ENCODE data around the gene KDM4E. TPM values are rescaled to one million over a fixed set of nuclear protein-coding genes. Genes with fewer than 3 reads are reported as not detected.
A peak's percentile ranks its signal among the peaks of the same experiment; 100 is the strongest.
"Not testable (repeated sequence)": the region's sequence is repeated elsewhere in the genome, so short reads cannot be mapped to it uniquely, and the experiment has no call there.

KDM4E gene
- total RNA-seq, 1 donor from 2014 or later = not detected

DNA sequence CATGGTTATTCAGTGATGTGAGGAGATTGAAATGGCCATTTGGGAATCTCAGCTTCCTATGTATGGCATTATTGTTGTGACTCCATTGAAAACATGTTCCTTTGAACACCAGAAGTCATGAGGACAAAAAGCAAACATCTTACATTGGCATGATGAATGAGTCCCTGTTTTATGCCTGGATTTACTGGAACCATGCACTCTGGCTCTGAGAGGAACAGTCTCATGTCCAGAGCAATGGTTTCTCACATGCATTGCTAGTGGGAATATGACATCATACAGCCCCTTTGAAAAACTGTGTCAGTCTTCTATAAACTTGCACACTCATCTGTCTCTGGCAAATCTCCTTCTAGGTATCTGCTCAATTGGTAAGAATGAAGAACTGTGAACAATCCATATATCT lies 20.8 kb downstream of the KDM4E start:
- ATAC-seq (no peak), DNase-seq (ENCODE audit: low spot score) (no peak)
- intact Hi-C loops (cut with DNase I) = no loop called here

DNA sequence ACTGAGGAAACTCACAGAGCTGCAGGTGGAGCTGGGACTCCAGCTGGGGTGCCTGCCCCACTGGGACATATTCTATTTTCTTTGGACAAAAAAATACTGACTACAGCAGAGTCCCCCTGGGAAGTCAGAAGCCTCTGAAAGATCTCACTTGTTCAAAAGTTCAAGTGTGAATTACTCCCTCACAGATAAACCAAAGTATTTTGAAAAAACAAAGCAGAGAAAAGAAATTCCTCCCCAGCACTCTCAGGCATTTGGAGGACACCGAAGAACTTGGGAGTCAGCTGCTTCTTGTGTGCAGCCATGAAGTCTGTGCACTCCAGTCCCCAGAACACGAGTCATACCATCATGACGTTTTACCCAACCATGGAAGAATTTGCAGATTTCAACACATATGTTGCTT lies 24.1 kb downstream of the KDM4E start, which contains the start of gene KDM4F:
Gene KDM4F (plus strand): TSS at position 301 of the 400 bp plus-strand sequence.
- DNase-seq (ENCODE audit: low spot score); intact Hi-C loops (cut with DNase I); ATAC-seq: not testable (repeated sequence)

DNA sequence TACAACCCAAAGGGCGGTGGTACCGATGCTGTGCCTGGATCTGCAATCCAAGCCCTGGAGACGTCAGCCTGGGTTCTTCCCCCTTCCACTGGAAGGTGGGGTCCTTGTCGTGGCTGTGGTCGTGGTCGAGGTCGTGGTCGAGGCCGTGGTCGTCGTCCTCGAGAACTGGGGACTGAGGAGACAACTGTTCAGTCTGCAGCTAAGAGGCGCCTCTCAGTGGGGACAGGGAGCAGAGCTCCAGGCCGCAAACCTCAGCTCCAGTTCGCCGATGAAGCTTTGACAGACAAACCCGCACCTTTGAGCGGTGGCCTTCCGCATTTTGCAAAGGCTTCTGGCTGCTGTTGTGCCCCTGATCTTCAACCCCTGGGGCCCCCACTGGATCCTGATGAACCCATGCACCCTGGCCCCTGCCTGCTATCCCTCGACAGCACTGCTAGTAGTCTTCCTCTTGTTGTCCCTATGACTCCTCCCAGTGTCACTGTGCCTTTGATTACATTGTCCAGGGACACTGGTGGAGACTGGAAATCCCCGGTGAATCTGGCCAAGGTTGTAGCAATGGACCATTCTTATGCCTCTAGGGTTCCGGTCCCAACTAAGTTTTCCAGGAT lies 25.6 kb downstream of the KDM4E start:
- DNase-seq (ENCODE audit: low spot score) = no peak
- intact Hi-C loops (cut with DNase I) = no loop called here
- ATAC-seq = no peak

DNA sequence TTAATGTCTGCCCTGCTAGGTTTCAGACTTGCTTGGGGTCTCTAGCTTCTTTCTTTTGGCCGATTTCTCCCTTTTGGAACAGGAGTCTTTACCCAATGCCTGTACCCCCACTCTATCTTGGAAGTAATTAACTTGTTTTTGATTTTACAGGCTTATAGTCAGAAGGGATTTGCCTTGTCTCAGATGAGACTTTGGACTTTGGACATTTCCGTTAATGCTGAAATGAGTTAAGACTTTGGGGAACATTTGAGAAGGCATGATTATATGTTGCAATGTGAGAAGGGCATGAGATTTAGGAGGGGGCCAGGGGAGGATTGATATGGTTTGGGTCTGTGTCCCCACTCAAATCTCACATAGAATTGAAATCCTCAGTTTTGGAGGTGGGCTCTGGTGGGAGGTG lies 29.3 kb downstream of the KDM4E start:
- ATAC-seq (no peak), DNase-seq (ENCODE audit: low spot score) (no peak)
- intact Hi-C loops (cut with DNase I) = no loop called here

DNA sequence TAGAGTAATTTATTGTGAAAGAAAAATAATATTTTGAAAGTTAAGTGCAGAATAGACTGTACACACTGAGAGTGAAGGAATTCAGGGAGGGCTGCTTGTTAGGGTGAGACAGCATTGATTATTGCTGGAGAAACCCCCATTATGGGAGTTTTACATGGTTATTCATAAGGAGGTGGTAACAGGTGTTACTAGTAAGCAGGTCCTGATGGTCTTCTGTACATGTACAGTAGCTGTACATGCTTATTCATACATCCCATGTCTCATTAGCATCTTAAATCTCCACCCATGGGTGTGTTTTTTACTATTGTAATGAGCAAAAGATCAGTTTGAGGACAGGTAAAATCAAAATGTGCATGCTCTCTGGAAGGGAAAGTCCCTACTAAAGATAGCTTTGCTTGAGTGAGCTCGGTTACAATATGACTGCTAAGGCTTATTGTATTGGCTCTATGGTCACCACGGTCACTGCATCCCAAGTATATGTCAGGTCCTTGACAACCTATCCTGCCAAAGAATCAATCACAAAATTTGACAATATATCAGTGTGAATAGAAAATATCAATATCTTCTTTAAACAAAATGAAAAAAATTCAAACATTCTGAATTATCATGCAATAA lies 30.3 kb downstream of the KDM4E start:
- intact Hi-C loops (cut with DNase I) = no loop called here
- no peak for ATAC-seq
- no peak for DNase-seq (ENCODE audit: low spot score)

DNA sequence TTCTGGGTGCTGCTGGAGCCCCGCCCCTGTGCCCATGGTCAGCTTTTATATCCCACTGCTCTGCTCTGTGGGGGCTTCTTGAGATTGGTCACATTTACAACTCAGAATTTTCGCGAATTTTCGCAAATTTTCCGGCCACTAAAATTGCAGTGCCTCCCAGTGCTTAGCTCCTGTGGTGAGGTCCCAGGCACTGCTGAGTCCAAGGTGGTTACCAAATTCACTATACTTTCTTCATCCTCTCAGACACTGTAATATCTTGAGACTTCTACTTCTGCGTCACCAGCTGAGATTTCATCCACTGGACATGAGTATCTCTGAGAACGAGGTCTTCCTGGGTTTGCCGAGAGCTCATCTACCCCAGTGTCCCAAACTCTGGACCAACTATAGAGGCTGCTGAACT lies 32.9 kb downstream of the KDM4E start:
- intact Hi-C loops (cut with DNase I) = no loop called here
- no peak for ATAC-seq
- no peak for DNase-seq (ENCODE audit: low spot score)

DNA sequence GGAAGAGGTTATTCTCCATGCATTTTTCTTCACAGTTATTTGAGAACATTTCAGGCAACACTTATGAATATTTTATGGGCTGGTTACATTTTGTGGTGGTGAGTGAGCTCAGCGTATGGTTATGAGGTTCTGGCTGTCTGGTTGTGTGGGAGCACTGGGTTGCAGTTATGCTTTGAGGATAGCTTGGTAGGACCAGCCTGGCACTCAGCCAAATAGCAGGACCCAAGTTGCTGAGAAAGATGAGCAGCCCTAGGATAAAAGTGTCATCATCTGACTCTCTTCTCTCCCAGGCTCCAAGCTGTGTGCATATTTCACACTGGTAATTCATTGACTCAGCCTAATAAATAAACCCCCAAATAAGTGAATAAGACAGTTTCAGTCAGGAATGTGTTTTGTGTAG lies 33.6 kb downstream of the KDM4E start:
- ATAC-seq = no peak
- DNase-seq (ENCODE audit: low spot score) = no peak
- intact Hi-C loops (cut with DNase I) = no loop called here

DNA sequence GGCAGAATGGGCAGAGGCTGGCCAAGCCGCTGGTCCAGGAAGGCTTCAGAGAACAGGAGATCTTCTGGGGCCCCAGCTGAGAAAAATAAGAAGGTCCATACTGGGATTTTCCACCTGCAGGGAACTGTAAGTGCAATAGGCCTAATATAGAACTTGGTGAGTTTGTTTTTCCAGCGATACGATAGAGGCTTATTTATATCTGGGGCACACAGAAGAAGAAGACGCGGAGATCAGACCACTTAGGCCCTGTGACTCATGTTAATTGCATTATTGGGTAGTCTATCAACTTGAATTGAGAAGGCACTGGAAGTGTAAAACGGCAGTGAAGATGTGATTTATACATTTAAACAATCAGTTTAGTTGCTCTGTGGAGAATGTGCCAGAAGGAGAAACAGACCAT lies 34.0 kb downstream of the KDM4E start:
- intact Hi-C loops (cut with DNase I) = no loop called here
- ATAC-seq (no peak), DNase-seq (ENCODE audit: low spot score) (no peak)

DNA sequence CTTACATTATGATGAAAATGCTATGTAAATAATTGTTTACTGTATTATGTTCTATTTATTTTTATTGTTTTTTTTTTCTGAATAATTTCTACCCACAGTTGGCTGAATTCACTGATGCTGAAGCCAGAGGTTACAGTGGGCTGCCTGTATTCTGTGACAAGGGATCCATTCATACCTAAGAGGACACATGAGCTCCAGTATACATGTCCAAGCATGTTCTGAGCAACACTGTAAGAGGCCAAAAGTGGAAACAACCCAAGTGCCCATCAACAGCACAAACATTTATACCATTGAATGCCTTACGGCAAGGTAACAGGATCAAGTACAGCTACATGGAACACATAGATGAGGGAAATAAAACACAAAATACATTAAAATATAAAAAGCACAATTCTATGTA lies 40.3 kb downstream of the KDM4E start:
- ATAC-seq (no peak), DNase-seq (ENCODE audit: low spot score) (no peak)
- intact Hi-C loops (cut with DNase I) = loop anchor here (5.0 kb wide), 1 partner anchor 93 kb away; the partner anchor contains the start of genes CWC15 and KDM4D

DNA sequence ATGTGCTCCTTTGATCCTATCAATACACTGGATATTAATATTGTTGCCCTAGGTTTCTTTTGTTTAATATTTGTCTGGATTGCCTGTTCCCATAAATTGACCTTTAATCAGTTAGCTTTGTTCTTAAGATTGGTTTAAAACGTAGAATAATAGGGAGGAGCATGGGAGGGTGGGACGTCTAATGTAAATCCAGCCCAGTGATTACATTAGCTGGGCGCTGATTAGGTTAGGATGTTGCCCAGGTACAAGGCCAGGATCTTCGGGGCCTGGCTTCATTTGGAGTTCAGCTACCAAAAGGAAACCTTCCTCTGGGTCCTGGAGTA lies 41.6 kb downstream of the KDM4E start, which contains the start of gene SRSF8:
Gene SRSF8 (plus strand): TSS at position 204 of the 323 bp plus-strand sequence. CDS start 308 bp downstream, outside the sequence.
- intact Hi-C loops (cut with DNase I) = loop anchor here (5.0 kb wide), 1 partner anchor 94 kb away; the partner anchor contains the start of genes CWC15 and KDM4D
- no peak for DNase-seq (ENCODE audit: low spot score)
- no peak for ATAC-seq

DNA sequence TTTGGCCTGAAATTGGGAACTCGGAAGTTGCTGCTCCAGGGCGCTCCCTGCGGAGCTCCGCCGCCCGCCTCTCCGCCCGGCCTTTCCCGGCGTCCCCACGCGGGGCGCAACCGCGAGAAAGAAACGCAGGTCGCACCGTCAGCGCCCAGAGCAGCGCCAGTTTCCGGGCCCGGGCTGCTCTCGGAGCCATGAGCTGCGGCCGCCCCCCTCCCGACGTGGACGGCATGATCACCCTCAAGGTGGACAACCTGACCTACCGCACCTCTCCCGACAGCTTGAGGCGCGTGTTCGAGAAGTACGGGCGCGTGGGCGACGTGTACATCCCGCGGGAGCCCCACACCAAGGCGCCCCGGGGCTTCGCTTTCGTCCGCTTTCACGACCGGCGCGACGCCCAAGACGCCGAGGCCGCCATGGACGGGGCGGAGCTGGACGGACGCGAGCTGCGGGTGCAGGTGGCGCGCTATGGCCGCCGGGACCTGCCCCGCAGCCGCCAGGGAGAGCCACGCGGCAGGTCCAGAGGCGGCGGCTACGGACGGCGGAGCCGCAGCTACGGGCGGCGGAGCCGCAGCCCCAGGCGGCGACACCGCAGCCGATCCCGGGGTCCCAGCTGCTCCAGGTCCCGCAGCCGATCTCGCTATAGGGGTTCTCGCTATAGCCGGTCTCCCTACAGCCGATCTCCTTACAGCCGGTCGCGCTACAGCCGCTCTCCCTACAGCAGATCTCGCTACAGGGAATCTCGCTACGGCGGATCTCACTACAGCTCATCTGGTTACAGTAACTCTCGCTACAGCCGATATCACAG lies 42.2 kb downstream of the KDM4E start:
- intact Hi-C loops (cut with DNase I) = loop anchor here (5.0 kb wide), 1 partner anchor 95 kb away; the partner anchor contains the start of genes CWC15 and KDM4D
- DNase-seq (ENCODE audit: low spot score) = peak; percentile 91

DNA sequence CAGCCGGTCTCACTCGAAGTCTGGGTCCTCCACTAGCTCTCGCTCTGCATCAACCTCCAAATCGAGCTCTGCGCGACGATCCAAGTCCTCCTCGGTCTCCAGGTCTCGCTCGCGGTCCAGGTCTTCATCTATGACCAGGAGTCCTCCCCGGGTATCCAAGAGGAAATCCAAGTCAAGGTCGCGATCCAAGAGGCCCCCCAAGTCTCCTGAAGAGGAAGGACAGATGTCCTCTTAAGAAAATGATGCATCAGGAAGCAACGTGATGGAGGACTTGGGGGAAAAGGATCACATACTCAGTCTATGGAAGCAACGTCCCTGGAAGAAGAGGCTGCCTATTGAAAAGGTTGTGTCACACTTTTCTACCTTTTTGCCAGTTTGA lies 42.8 kb downstream of the KDM4E start:
- ATAC-seq (peak; percentile 5), DNase-seq (ENCODE audit: low spot score) (peak; percentile 68)
- intact Hi-C loops (cut with DNase I) = loop anchor here (5.0 kb wide), 1 partner anchor 96 kb away; the partner anchor contains the start of genes CWC15 and KDM4D

More for the DNA sequence above, 42.2 kb downstream of the KDM4E start:
- ATAC-seq = peak; percentile 88

DNA sequence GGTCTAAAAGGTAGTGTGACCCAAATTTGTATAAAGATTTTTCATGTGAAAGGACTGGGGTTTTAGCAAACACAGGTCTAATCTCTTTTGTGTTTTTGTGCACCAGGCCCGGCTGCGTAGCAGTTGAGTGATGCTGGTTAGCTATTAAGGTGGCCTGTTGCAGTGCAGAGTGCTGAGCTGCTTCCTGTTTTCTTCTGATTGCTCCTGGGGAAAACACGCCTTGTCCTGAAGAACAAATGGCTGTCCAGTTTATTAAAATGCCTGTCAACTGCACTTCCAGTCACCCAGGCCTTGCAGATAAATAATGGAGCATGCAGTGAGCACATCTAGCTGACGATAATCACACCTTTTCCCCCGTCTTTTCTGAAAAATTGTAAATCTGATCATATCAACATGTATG lies 43.5 kb downstream of the KDM4E start:
- ATAC-seq = peak; percentile 96

DNA sequence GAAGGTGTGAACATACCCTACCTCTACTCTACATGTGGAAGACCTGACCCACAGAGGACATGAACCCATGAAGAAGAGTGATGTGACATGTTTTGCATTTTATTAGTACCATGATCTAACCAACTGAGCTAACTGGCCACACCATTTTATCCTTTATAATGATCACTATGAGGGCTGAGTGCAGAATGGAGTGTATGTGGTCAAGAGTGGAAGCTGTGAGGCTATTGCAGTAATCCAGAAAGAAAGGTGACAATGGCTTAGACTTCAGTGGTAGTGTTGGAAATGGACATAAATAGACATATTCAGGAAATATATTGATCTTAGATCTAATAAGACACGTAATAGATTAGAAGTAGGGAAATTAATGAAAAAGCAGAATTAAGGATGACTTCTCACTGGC lies 45.4 kb downstream of the KDM4E start:
- ATAC-seq (no peak), DNase-seq (ENCODE audit: low spot score) (no peak)
- intact Hi-C loops (cut with DNase I) = loop anchor here (5.0 kb wide), 1 partner anchor 72 kb away; no protein-coding TSS in a partner anchor

More for the DNA sequence above, 43.5 kb downstream of the KDM4E start:
- intact Hi-C loops (cut with DNase I) = loop anchor here (5.0 kb wide), 1 partner anchor 96 kb away; the partner anchor contains the start of genes CWC15 and KDM4D
- DNase-seq (ENCODE audit: low spot score) = peak; percentile 79

DNA sequence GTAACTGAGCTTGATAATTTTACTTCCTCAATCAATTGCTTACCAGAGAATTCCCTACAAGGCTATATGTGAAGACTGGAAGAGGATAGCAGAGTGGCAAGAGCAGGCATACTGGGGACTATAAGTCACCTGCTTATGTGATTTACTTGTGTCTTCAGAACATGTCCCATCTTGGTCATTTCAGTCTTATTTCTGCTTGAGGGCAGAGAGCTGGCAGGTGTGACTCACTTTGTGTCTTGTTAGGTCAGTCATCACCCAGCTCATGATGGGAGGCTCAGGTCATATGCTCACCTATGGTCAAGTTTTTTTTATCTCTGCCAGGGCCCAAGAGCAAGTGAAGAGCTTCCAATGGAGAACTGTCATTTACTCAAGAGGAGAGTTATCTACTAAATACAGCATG lies 47.9 kb downstream of the KDM4E start:
- ATAC-seq (no peak), DNase-seq (ENCODE audit: low spot score) (no peak)
- intact Hi-C loops (cut with DNase I) = loop anchor here (5.0 kb wide), 1 partner anchor 69 kb away; no protein-coding TSS in a partner anchor

DNA sequence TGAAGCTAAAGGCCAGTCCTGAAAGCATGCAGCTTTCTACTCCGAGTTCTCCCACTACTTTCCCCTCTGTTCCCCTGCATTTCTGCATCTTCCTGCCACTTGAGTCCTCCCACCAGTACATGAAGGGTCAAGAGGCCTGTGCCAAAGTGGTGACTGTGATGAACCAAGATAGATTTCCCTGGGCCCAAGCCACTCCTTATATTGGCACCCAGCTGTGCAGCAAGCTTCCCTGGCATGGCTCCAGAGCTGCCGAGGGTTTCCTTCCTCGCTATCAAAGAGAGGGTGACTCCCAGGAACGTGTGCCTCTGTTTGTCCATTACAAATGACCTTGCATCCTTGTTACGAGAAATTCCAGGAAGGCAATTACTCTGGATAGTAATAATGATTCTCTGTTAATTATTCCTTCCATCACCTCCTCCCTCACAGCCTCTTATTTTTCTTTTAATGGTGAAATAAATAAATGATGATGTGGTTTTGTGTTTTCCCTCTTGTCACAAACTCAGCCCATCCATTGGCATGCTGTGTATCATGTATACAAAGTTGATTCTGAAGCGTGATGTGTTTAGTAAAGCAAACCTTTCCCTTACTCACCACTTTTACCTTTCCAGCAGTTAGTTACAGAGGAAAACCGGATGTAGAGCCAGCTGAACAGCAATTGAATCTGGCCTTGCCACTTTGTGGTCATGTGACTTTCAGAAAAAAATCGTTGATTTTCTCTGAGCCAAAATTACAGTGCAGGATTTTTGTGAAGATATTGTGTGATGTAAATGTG lies 49.9 kb downstream of the KDM4E start:
- DNase-seq (ENCODE audit: low spot score) (no peak), ATAC-seq (no peak)
- intact Hi-C loops (cut with DNase I) = loop anchor here (5.0 kb wide), 1 partner anchor 67 kb away; no protein-coding TSS in a partner anchor

DNA sequence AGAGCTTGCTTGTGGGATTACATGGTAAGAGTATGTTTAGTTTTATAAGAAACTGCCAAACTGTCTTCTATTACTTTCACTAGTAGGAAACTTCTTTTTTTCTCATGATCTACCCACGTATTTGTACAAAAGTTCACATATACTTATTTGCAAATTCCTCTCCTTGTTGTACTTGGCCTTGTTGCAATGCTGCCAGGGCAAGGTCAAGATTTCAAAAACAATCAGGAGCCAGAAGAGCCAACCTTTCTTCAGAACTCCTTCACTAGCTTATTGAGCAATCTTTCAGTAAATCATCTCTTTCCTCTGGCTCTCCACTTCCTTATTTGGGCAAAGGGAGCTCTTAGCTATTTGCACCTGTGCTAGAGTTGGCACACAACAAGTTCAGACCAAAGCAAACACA lies 51.4 kb downstream of the KDM4E start:
- intact Hi-C loops (cut with DNase I) = no loop called here
- peak; percentile 90 for ATAC-seq
- peak; percentile 66 for DNase-seq (ENCODE audit: low spot score)

DNA sequence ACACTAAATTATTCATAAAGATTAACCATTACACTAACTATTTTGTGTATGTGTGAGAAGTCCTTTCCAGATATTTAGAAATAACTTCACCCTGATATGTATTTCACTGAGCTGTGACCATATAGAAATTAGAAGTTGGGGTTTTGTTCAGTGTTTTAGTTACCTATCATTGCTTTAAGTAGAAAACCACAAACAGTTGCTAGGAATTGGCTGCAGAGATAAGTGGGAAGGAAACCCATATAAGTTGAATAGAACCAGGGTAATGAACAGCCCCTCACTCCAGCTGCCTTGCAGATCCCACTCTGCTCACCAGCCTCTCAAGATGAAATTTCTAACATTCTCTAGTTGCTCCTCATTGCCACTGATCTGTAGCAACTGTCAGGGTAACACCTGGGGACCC lies 51.9 kb downstream of the KDM4E start:
- ATAC-seq (no peak), DNase-seq (ENCODE audit: low spot score) (no peak)
- intact Hi-C loops (cut with DNase I) = no loop called here

Data from sciatic nerve (tissue), 2 donors.